Mammary epithelial cell (primary cell): Measurements from ENCODE around the gene PRDM8.

ENCODE experiments used
- EZH2 ChIP-seq: IDR thresholded peaks from 2 replicates; pipeline ENCODE4 v1.6.1; 2012; ENCODE audit warnings: low read length, inconsistent platforms, borderline replicate concordance
- TF ChIP-seq, protein P1 (sequence below), 2 donors: IDR thresholded peaks in 1 of 2; conservative IDR thresholded peaks in 1 of 2; 2 replicates each; pipeline ENCODE4 v1.5.1; 2011 to 2012; ENCODE audit warnings: inconsistent platforms in 2 of 2, low read length in 2 of 2, mild to moderate bottlenecking in 2 of 2, control low read depth in 1 of 2, low read depth in 1 of 2; ENCODE audit not compliant: insufficient read depth in 1 of 2; ENCODE audit errors: extremely low read depth in 1 of 2

DNA sequence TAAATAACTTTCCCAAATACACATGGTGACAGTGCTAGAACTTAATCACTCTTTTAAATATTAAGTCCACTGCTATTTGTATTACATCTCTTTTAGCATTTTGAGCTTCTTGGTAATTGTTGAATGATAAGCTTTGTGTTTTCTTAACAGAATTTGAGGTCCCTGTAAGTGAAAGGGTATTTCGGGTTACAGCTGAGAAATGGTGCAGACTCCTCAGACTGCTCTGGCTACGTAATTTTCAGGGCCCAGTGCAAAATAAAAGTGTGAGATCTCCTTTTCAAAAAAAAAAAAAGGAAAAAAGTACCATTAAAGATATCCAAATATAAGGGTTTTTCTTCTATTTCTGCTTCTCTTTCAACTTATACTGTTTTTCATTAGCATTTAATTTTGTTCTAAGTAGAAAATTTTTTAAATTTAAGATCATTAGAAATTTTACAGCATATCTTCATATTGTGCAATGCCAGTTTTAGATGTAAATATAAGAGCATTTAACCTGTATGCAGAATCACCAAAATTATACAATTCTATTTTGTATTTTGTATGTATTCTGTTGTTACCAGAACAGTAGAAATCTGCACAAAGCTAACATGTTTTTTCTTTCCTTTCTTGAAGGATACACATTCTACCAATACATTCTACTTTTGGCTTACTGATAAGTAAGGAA, 35.5 kb downstream of the PRDM8 start:
- no peak for TF ChIP-seq EZH2
- TF ChIP-seq, protein P1, sequence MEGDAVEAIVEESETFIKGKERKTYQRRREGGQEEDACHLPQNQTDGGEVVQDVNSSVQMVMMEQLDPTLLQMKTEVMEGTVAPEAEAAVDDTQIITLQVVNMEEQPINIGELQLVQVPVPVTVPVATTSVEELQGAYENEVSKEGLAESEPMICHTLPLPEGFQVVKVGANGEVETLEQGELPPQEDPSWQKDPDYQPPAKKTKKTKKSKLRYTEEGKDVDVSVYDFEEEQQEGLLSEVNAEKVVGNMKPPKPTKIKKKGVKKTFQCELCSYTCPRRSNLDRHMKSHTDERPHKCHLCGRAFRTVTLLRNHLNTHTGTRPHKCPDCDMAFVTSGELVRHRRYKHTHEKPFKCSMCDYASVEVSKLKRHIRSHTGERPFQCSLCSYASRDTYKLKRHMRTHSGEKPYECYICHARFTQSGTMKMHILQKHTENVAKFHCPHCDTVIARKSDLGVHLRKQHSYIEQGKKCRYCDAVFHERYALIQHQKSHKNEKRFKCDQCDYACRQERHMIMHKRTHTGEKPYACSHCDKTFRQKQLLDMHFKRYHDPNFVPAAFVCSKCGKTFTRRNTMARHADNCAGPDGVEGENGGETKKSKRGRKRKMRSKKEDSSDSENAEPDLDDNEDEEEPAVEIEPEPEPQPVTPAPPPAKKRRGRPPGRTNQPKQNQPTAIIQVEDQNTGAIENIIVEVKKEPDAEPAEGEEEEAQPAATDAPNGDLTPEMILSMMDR (conservative IDR thresholded peaks at IDR 0.05 in 1 of 2, IDR thresholded peaks at IDR 0.05 in 1 of 2; ENCODE audit: extremely low read depth in 1 of 2, insufficient read depth in 1 of 2, low read depth in 1 of 2, low read length in 2 of 2) = no peak
